Measurements from ENCODE around the gene NAPB.

Gene NAPB

GRCh38 chr20:23347791-23348190, 73.5 kb downstream of the NAPB start:
- no peak for DNase-seq (ENCODE audit: low read depth in 3 of 3)

- no peak for DNase-seq (ENCODE audit: low read depth in 3 of 3)
Measured at GRCh38 chr20:23346002-23346401, 75.3 kb downstream of the NAPB start.

GRCh38 chr20:23344336-23344735, 77.0 kb downstream of the NAPB start:
- DNase-seq (ENCODE audit: low read depth in 3 of 3), result no peak

GRCh38 chr20:23343590-23343989, 77.7 kb downstream of the NAPB start:
- no peak for DNase-seq (ENCODE audit: low read depth in 3 of 3)

GRCh38 chr20:23341073-23341472, 80.2 kb downstream of the NAPB start:
- DNase-seq (ENCODE audit: low read depth in 3 of 3), result no peak

GRCh38 chr20:23340524-23340923, 80.8 kb downstream of the NAPB start:
- no peak for DNase-seq (ENCODE audit: low read depth in 3 of 3)

GRCh38 chr20:23339986-23340385, 81.3 kb downstream of the NAPB start:
- DNase-seq (ENCODE audit: low read depth in 3 of 3), result no peak

GRCh38 chr20:23337312-23337711, 84.0 kb downstream of the NAPB start:
- no peak for DNase-seq (ENCODE audit: low read depth in 3 of 3)

- no peak for DNase-seq (ENCODE audit: low read depth in 3 of 3)
Measured at GRCh38 chr20:23336476-23336875, 84.8 kb downstream of the NAPB start.

GRCh38 chr20:23335521-23335920, 85.8 kb downstream of the NAPB start:
- DNase-seq (ENCODE audit: low read depth in 3 of 3), result no peak

- DNase-seq (ENCODE audit: low read depth in 3 of 3), result no peak
Measured at GRCh38 chr20:23334111-23334510, 87.2 kb downstream of the NAPB start.

GRCh38 chr20:23332467-23332866, 88.8 kb downstream of the NAPB start:
- DNase-seq (ENCODE audit: low read depth in 3 of 3), result no peak

GRCh38 chr20:23331450-23332350, 89.6 kb downstream of the NAPB start:
- no peak for DNase-seq (ENCODE audit: low read depth in 3 of 3)

GRCh38 chr20:23327617-23328333, 93.5 kb downstream of the NAPB start:
- DNase-seq (ENCODE audit: low read depth in 3 of 3), result no peak

GRCh38 chr20:23326774-23327173, 94.5 kb downstream of the NAPB start:
- DNase-seq (ENCODE audit: low read depth in 3 of 3), result no peak

- DNase-seq (ENCODE audit: low read depth in 3 of 3), result no peak
Measured at GRCh38 chr20:23325107-23325506, 96.2 kb downstream of the NAPB start.
